Measurements from ENCODE around the gene TM9SF2. TPM values are rescaled to one million over a fixed set of nuclear protein-coding genes. Genes with fewer than 3 reads are reported as not detected.

Gene TM9SF2
- total RNA-seq, 2 donors from 2014 or later, result 92.9 to 107 TPM

GRCh38 chr13:99496184-99497142 is 4.8 kb upstream of the TM9SF2 start:
- H3K36me3 ChIP-seq, result no peaks in the 10 kb centered on the region
- peak overlapping the region; percentile 74 for H3K4me3 ChIP-seq
- H3K27ac ChIP-seq, result peak overlapping the region; percentile 68 to 92
- peaks cover 15 to 37% of the 10 kb centered on the region in 2 donors for H3K4me1 ChIP-seq (ENCODE audit: control insufficient read depth in 1 of 2, low read depth in 2 of 2)
- H3K9me3 ChIP-seq, result no peaks in the 10 kb centered on the region
- ATAC-seq (ENCODE audit: insufficient number of reproducible peaks, low FRiP score, low read depth) (no peak), DNase-seq (ENCODE audit: low spot score) (peak; percentile 15)
- TF ChIP-seq CTCF (IDR thresholded peaks at IDR 0.05), result no peak
- no peaks in the 10 kb centered on the region for H3K27me3 ChIP-seq (replicated peaks; ENCODE audit: insufficient read depth)

GRCh38 chr13:99498171-99499161 is 2.8 kb upstream of the TM9SF2 start:
- Histone ChIP-seq H3K4me1 (ENCODE audit: control insufficient read depth in 1 of 2, low read depth in 2 of 2) (peaks cover 26 to 53% of the 10 kb centered on the region in 2 donors), H3K27ac (peak overlapping the region; percentile 91 to 92), H3K36me3 (no peaks in the 10 kb centered on the region), H3K4me3 (peak overlapping the region; percentile 79), H3K27me3 (replicated peaks; ENCODE audit: insufficient read depth) (no peaks in the 10 kb centered on the region), H3K9me3 (no peaks in the 10 kb centered on the region)
- DNase-seq (ENCODE audit: low spot score) (peak; percentile 87), ATAC-seq (ENCODE audit: insufficient number of reproducible peaks, low FRiP score, low read depth) (peak; percentile 74)
- no peak for TF ChIP-seq CTCF (IDR thresholded peaks at IDR 0.05)

- DNase-seq (ENCODE audit: low spot score) (no peak), ATAC-seq (ENCODE audit: insufficient number of reproducible peaks, low FRiP score, low read depth) (no peak)
- H3K9me3 ChIP-seq, result no peaks in the 10 kb centered on the region
- TF ChIP-seq CTCF (IDR thresholded peaks at IDR 0.05), result no peak
- no peaks in the 10 kb centered on the region for H3K27me3 ChIP-seq (replicated peaks; ENCODE audit: insufficient read depth)
- H3K4me3 ChIP-seq, result peak overlapping the region; percentile 94
- H3K36me3 ChIP-seq, result no peaks in the 10 kb centered on the region
- H3K4me1 ChIP-seq (ENCODE audit: control insufficient read depth in 1 of 2, low read depth in 2 of 2), result peaks cover 31 to 75% of the 10 kb centered on the region in 2 donors
- peak overlapping the region; percentile 61 to 84 for H3K27ac ChIP-seq
These were observed 461 bp upstream of the TM9SF2 start for GRCh38 chr13:99500839-99501183.

- Histone ChIP-seq H3K36me3 (no peaks in the 10 kb centered on the region), H3K4me1 (ENCODE audit: control insufficient read depth in 1 of 2, low read depth in 2 of 2) (peaks cover 32 to 77% of the 10 kb centered on the region in 2 donors), H3K9me3 (no peaks in the 10 kb centered on the region), H3K27ac (peak overlapping the region; percentile 79 to 84), H3K4me3 (peak overlapping the region; percentile 94), H3K27me3 (replicated peaks; ENCODE audit: insufficient read depth) (no peaks in the 10 kb centered on the region)
- no peak for TF ChIP-seq CTCF (IDR thresholded peaks at IDR 0.05)
- ATAC-seq (ENCODE audit: insufficient number of reproducible peaks, low FRiP score, low read depth) (no peak), DNase-seq (ENCODE audit: low spot score) (no peak)
These were observed 603 bp downstream of the TM9SF2 start for GRCh38 chr13:99501848-99502301.
